ENCODE results near the gene THBS1. TPM values are rescaled to one million over a fixed set of nuclear protein-coding genes. Genes with fewer than 3 reads are reported as not detected.

The THBS1 gene
- total and polyA plus RNA-seq, 2 donors: 9.0 to 26.2 TPM

DNA sequence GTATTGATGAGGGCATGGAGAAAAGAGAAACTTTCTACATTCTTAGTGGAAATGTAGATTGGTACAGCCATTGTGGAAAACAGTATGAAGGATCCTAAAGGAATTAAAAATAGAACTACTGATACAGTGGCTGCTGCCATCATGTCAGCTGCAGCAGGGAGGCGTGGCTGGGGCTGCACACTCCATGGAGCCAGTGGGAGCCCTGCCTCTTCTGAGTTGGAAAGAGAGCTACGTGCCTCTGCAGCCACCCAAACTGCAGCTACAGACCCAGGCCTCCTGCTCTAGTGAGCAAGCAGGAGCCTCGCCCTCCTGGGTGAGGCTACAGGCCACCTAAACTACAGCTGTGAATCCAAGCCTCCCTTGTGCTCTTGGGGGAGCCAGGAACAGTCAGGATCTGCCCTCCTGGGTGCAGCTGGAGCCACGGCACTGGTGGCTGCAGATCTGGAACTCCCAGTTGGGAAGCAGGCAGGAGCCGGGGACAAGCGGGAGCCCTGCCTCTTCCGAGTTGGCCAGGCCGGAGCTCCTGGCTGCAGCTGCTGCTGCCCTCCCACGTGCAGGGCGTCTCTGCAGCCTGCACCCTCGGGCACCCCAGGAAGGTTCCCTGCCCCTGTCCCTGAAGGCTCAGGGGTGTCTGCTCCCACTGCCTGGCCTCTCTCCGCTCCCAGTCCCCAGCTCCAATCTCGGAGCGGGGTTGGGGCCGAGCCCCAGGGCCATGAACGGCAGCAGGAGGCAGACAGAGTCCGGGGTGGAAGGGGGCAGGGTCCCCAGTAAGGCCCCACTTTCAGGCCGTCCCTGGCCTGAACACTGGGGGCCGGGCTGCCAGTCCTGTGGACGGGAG, 64.5 kb downstream of the THBS1 start:
- no peak for DNase-seq (ENCODE audit: low read depth in 6 of 9, low spot score in 9 of 9)

DNA sequence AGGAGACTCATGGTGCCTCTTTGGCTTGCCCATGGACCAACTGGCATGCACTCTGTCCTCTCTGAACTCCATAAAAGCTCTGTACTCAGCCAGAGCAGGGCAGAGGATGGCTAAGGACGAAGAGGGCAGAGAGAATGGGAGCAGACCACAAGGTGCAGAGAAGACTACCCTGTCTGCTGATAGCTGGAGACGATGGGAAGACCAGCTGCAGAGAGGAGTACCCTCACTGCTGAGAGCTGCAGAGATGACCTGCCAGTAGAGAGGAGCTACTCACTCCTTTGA, 65.0 kb downstream of the THBS1 start:
- Histone ChIP-seq H3K36me3 (ENCODE audit: control insufficient read depth in 2 of 2, insufficient read depth in 2 of 2, low read length in 1 of 2) (no peaks in the 10 kb centered on the region), H3K9me3 (ENCODE audit: control insufficient read depth in 2 of 2, insufficient read depth in 1 of 2, low read length in 1 of 2) (no peaks in the 10 kb centered on the region), H3K27ac (ENCODE audit: low read depth in 1 of 2, low read length in 1 of 2) (no peak overlapping the region), H3K4me1 (ENCODE audit: control insufficient read depth in 2 of 2, insufficient read depth in 2 of 2, low read length in 2 of 2) (no peaks in the 10 kb centered on the region), H3K4me3 (ENCODE audit: low read length in 2 of 2) (no peak overlapping the region), H3K27me3 (ENCODE audit: control insufficient read depth in 2 of 2, insufficient read depth in 1 of 2, low read length in 1 of 2) (no peaks in the 10 kb centered on the region)
- 96% methylated on average over 2 of the region's 2 CpGs for WGBS
- DNase-seq (ENCODE audit: low read depth in 6 of 9, low spot score in 9 of 9): no peak

More for the DNA sequence above, 64.5 kb downstream of the THBS1 start:
- no peaks in the 10 kb centered on the region for H3K9me3 ChIP-seq (ENCODE audit: control insufficient read depth in 2 of 2, insufficient read depth in 1 of 2, low read length in 1 of 2)
- no peaks in the 10 kb centered on the region for H3K27me3 ChIP-seq (ENCODE audit: control insufficient read depth in 2 of 2, insufficient read depth in 1 of 2, low read length in 1 of 2)
- H3K4me1 ChIP-seq (ENCODE audit: control insufficient read depth in 2 of 2, insufficient read depth in 2 of 2, low read length in 2 of 2): no peaks in the 10 kb centered on the region
- no peak overlapping the region for H3K4me3 ChIP-seq (ENCODE audit: low read length in 2 of 2)
- WGBS: 92% methylated on average over 20 of the region's 20 CpGs
- H3K36me3 ChIP-seq (ENCODE audit: control insufficient read depth in 2 of 2, insufficient read depth in 2 of 2, low read length in 1 of 2): no peaks in the 10 kb centered on the region
- H3K27ac ChIP-seq (ENCODE audit: low read depth in 1 of 2, low read length in 1 of 2): no peak overlapping the region

DNA sequence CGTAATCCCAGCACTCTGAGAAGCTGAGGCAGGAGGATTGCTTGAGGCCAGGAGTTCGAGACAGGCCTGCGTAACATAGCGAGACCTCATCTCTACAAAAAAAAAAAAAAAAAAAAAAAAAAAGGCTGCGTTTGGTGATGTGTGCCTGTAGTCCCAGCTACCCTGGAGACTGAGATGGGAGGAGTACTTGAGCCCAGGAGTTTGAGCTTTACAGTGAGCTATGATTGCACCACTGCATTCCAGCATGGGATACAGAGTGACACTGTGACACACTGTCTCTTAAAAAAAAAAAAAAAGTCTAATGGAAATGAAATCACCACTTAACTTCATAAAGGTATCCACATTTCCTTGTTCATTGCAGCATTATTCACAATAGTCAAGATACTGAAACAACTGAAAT, 65.5 kb downstream of the THBS1 start:
- Histone ChIP-seq H3K4me1 (ENCODE audit: control insufficient read depth in 2 of 2, insufficient read depth in 2 of 2, low read length in 2 of 2) (no peaks in the 10 kb centered on the region), H3K27me3 (ENCODE audit: control insufficient read depth in 2 of 2, insufficient read depth in 1 of 2, low read length in 1 of 2) (no peaks in the 10 kb centered on the region), H3K4me3 (ENCODE audit: low read length in 2 of 2) (no peak overlapping the region), H3K9me3 (ENCODE audit: control insufficient read depth in 2 of 2, insufficient read depth in 1 of 2, low read length in 1 of 2) (no peaks in the 10 kb centered on the region), H3K27ac (ENCODE audit: low read depth in 1 of 2, low read length in 1 of 2) (no peak overlapping the region), H3K36me3 (ENCODE audit: control insufficient read depth in 2 of 2, insufficient read depth in 2 of 2, low read length in 1 of 2) (no peaks in the 10 kb centered on the region)
- WGBS: 97% methylated on average over 5 of the region's 5 CpGs
- DNase-seq (ENCODE audit: low read depth in 6 of 9, low spot score in 9 of 9): no peak

Other genes starting within 250 kb of the THBS1 start
- gene FSIP1, start 201.8 kb downstream of the THBS1 start, total RNA-seq: 0.76 TPM
- 0.37 TPM for gene FSIP1, start 201.8 kb downstream of the THBS1 start, polyA plus RNA-seq

Measured in thymus (tissue), 11 donors.